Measurements from ENCODE around the gene U2AF1L4. TPM values are rescaled to one million over a fixed set of nuclear protein-coding genes. Genes with fewer than 3 reads are reported as not detected.
A peak's percentile ranks its signal among the peaks of the same experiment; 100 is the strongest.

Gene U2AF1L4
- total RNA-seq, 1 experiment from 2014 or later = 24.6 TPM

- intact Hi-C loops (cut with micrococcal nuclease; ENCODE audit: unreplicated experiment) = no loop called here
- H3K36me3 Mint-ChIP-seq (ENCODE audit: insufficient read depth, unreplicated experiment) = peaks cover 5% of the 10 kb centered on the region
- ChIA-PET CTCF (no interaction called here), POLR2A (no interaction called here)
- no peak overlapping the region for H3K27ac Mint-ChIP-seq (ENCODE audit: unreplicated experiment)
- H3K4me3 Mint-ChIP-seq (ENCODE audit: unreplicated experiment) = no peak overlapping the region
- no peaks in the 10 kb centered on the region for H3K4me1 Mint-ChIP-seq (ENCODE audit: low read depth, unreplicated experiment)
- TF ChIP-seq CTCF (IDR thresholded peaks at IDR 0.05; ENCODE audit: insufficient read depth in 1 of 2, low read depth in 1 of 2, low read length in 1 of 2, severe bottlenecking in 1 of 2, unreplicated experiment in 1 of 2) = no peak
- H3K27me3 ChIP-seq (replicated peaks; ENCODE audit: control insufficient read depth, insufficient read depth, low read length) = no peaks in the 10 kb centered on the region
- BruUV-seq (replicated peaks) = no TSS peak
- H3K4me1 ChIP-seq = no peaks in the 10 kb centered on the region
- DNase-seq = no peak
- H3K4me3 ChIP-seq (ENCODE audit: low read depth, low read length) = no peak overlapping the region
- peaks cover 9% of the 10 kb centered on the region for H3K27me3 Mint-ChIP-seq (ENCODE audit: insufficient read depth, unreplicated experiment)
- no peaks in the 10 kb centered on the region for H3K36me3 ChIP-seq (ENCODE audit: control insufficient read depth, insufficient read depth, low read length)
- no peaks in the 10 kb centered on the region for H3K9me3 ChIP-seq
- no peaks in the 10 kb centered on the region for H3K9me3 Mint-ChIP-seq (ENCODE audit: unreplicated experiment)
Observed at GRCh38 chr19:35792312-35792711, 47.1 kb upstream of the U2AF1L4 start.

GRCh38 chr19:35791814-35792279, 46.6 kb upstream of the U2AF1L4 start:
- peaks cover 5% of the 10 kb centered on the region for H3K27me3 Mint-ChIP-seq (ENCODE audit: insufficient read depth, unreplicated experiment)
- no peak for TF ChIP-seq CTCF (IDR thresholded peaks at IDR 0.05; ENCODE audit: insufficient read depth in 1 of 2, low read depth in 1 of 2, low read length in 1 of 2, severe bottlenecking in 1 of 2, unreplicated experiment in 1 of 2)
- ChIA-PET POLR2A (no interaction called here), CTCF (no interaction called here)
- Histone ChIP-seq H3K4me3 (ENCODE audit: low read depth, low read length) (no peak overlapping the region), H3K4me1 (no peaks in the 10 kb centered on the region), H3K36me3 (ENCODE audit: control insufficient read depth, insufficient read depth, low read length) (no peaks in the 10 kb centered on the region), H3K9me3 (no peaks in the 10 kb centered on the region), H3K27me3 (replicated peaks; ENCODE audit: control insufficient read depth, insufficient read depth, low read length) (no peaks in the 10 kb centered on the region)
- intact Hi-C loops (cut with micrococcal nuclease; ENCODE audit: unreplicated experiment) = no loop called here
- no TSS peak for BruUV-seq (replicated peaks)
- H3K4me1 Mint-ChIP-seq (ENCODE audit: low read depth, unreplicated experiment) = no peaks in the 10 kb centered on the region
- H3K9me3 Mint-ChIP-seq (ENCODE audit: unreplicated experiment) = no peaks in the 10 kb centered on the region
- no peak for DNase-seq
- H3K36me3 Mint-ChIP-seq (ENCODE audit: insufficient read depth, unreplicated experiment) = peaks cover 5% of the 10 kb centered on the region
- no peak overlapping the region for H3K27ac Mint-ChIP-seq (ENCODE audit: unreplicated experiment)
- H3K4me3 Mint-ChIP-seq (ENCODE audit: unreplicated experiment) = no peak overlapping the region

- H3K27me3 ChIP-seq (replicated peaks; ENCODE audit: control insufficient read depth, insufficient read depth, low read length) = no peaks in the 10 kb centered on the region
- intact Hi-C loops (cut with micrococcal nuclease; ENCODE audit: unreplicated experiment) = no loop called here
- no peaks in the 10 kb centered on the region for H3K4me1 ChIP-seq
- Mint-ChIP-seq H3K4me1 (ENCODE audit: low read depth, unreplicated experiment) (no peaks in the 10 kb centered on the region), H3K36me3 (ENCODE audit: insufficient read depth, unreplicated experiment) (peaks cover 5% of the 10 kb centered on the region), H3K27me3 (ENCODE audit: insufficient read depth, unreplicated experiment) (peaks cover 5% of the 10 kb centered on the region), H3K4me3 (ENCODE audit: unreplicated experiment) (no peak overlapping the region), H3K9me3 (ENCODE audit: unreplicated experiment) (no peaks in the 10 kb centered on the region), H3K27ac (ENCODE audit: unreplicated experiment) (no peak overlapping the region)
- H3K9me3 ChIP-seq = no peaks in the 10 kb centered on the region
- H3K4me3 ChIP-seq (ENCODE audit: low read depth, low read length) = no peak overlapping the region
- ChIA-PET POLR2A (no interaction called here), CTCF (no interaction called here)
- no TSS peak for BruUV-seq (replicated peaks)
- no peaks in the 10 kb centered on the region for H3K36me3 ChIP-seq (ENCODE audit: control insufficient read depth, insufficient read depth, low read length)
- peak in 1 of 2 experiments; percentile 32 for DNase-seq
- peak in 1 of 2 experiments; percentile 10 for TF ChIP-seq CTCF (IDR thresholded peaks at IDR 0.05; ENCODE audit: insufficient read depth in 1 of 2, low read depth in 1 of 2, low read length in 1 of 2, severe bottlenecking in 1 of 2, unreplicated experiment in 1 of 2)
Observed at GRCh38 chr19:35790981-35791813, 46.0 kb upstream of the U2AF1L4 start.

All from Caco-2 (cell line).